Measurements from ENCODE around the gene SLC13A1. TPM values are rescaled to one million over a fixed set of nuclear protein-coding genes. Genes with fewer than 3 reads are reported as not detected.
"Not testable (repeated sequence)": the region's sequence is repeated elsewhere in the genome, so short reads cannot be mapped to it uniquely, and the experiment has no call there.

The SLC13A1 gene
- total and polyA plus RNA-seq, 10 of the 15 experiments (the other 5 are each of a cell fraction or from before 2014, with no cell fraction given), result 0.10 TPM; not detected in 9

DNA sequence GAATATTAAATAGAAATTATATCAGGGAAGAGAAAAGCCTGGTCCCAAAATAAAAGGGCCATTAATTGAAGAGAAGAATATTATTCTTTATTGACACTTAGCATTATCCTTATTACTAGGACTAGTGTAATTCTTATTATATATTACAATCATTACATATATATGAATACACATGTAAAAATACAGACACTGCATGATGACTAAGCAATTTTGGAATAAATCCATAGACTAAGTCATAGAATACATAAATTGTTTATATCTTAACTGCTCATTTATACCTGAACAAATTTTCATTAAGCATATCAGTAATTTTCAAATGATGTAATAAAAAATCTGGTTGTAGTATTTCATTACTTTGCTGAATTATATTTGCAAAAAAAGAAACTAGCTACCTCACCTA is 29.7 kb upstream of the SLC13A1 start (continued):
- TF ChIP-seq SP1 (IDR thresholded peaks at IDR 0.05; ENCODE audit: low read depth, low read length), result no peak
- TF ChIP-seq MEF2B (IDR thresholded peaks at IDR 0.05; ENCODE audit: partially characterized antibody, poor library complexity, severe bottlenecking), result no peak

DNA sequence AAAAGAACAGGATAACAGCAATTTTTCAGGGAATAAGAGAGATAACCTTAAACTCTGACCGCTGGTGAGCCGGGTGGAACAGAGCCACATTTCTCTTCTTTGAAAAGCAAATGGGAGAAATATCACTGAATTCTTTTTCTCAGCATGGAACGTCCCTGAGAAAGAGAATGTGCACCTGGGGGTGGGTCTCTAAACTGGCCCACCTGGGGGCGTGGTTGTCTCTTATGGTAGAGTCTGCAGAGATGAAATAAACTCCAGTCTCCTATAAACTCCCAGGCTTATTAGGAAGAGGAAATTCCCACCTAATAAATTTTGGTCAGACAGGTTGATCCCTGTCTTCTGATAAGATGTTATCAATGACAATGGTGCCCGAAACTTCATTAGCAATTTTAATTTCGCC is 27.9 kb upstream of the SLC13A1 start:
- DNase-seq (ENCODE audit: low read depth, low spot score); H2AFZ ChIP-seq (ENCODE audit: control insufficient read depth, low read depth, low read length); H3K4me1 ChIP-seq (ENCODE audit: control insufficient read depth, insufficient read depth, low read length); CTCF ChIA-PET; ATAC-seq; H3K4me3 ChIP-seq; POLR2A ChIA-PET; H3K9me3 ChIP-seq (replicated peaks; ENCODE audit: control insufficient read depth, insufficient read depth, low read length); intact Hi-C loops (cut with micrococcal nuclease; ENCODE audit: unreplicated experiment); BruUV-seq (replicated peaks); H4K20me1 ChIP-seq (ENCODE audit: control insufficient read depth, insufficient read depth); SMC1A ChIA-PET (ENCODE audit: uncharacterized antibody, unreplicated experiment); RAD21 ChIA-PET (ENCODE audit: unreplicated experiment); H3K27me3 ChIP-seq (replicated peaks in 1 of 2; ENCODE audit: control insufficient read depth in 2 of 2, insufficient read depth in 2 of 2, low read length in 1 of 2); H3K4me2 ChIP-seq (ENCODE audit: control insufficient read depth, insufficient read depth); in situ Hi-C loops (cut with MboI); H3K79me2 ChIP-seq (ENCODE audit: control insufficient read depth, insufficient read depth, low read length); H3K36me3 ChIP-seq (ENCODE audit: control insufficient read depth in 2 of 2, insufficient read depth in 2 of 2, low read length in 1 of 2); FAIRE-seq; H3K9ac ChIP-seq (ENCODE audit: control insufficient read depth, insufficient read depth, low read length); H3K27ac ChIP-seq (ENCODE audit: control insufficient read depth, insufficient read depth): not testable (repeated sequence)
- WGBS (ENCODE audit: insufficient coverage, insufficient replicate concordance, low lambda C conversion rate, missing lambda C conversion rate), result 44% methylated on average over 6 of the region's 6 CpGs

DNA sequence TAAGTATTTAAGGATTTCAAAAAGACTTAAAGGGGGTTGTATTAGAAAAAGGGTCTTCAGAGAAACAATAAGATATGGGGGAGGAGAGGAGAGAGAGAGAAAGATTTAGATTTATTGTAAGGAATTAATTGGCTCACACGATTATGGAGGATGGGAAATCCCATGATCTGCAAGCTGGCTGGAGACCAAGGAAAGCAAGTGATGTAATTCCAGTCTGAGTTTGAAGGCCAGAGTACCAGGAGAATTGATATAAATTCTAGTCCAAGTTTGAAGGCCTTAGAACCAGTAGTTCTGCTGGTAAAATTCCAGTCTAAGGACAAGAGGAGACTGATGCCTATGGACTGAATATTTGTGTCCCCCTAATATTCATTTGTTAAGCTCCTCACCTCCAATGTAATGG is 20.6 kb upstream of the SLC13A1 start:
- DNase-seq (ENCODE audit: low read depth, low spot score) (no peak), ATAC-seq (no peak), FAIRE-seq (no peak)
- BruUV-seq (replicated peaks), result no TSS peak
- no peaks in the 10 kb centered on the region for H3K79me2 ChIP-seq (ENCODE audit: control insufficient read depth, insufficient read depth, low read length)
- ChIA-PET CTCF (no interaction called here), RAD21 (ENCODE audit: unreplicated experiment) (no interaction called here), POLR2A (no interaction called here), SMC1A (ENCODE audit: uncharacterized antibody, unreplicated experiment) (interaction anchor here (1.0 to 1.4 kb wide), 3 partner anchors 11 to 66 kb away, joined by 3 read pairs; no protein-coding TSS in a partner anchor)
- no peak overlapping the region for H2AFZ ChIP-seq (ENCODE audit: control insufficient read depth, low read depth, low read length)
- H3K4me2 ChIP-seq (ENCODE audit: control insufficient read depth, insufficient read depth), result no peak overlapping the region
- H3K27me3 ChIP-seq (replicated peaks in 1 of 2; ENCODE audit: control insufficient read depth in 2 of 2, insufficient read depth in 2 of 2, low read length in 1 of 2), result no peaks in the 10 kb centered on the region
- no peak overlapping the region for H3K9ac ChIP-seq (ENCODE audit: control insufficient read depth, insufficient read depth, low read length)
- intact Hi-C loops (cut with micrococcal nuclease; ENCODE audit: unreplicated experiment) (no loop called here), in situ Hi-C loops (cut with MboI) (no loop called here)
- H3K9me3 ChIP-seq (replicated peaks; ENCODE audit: control insufficient read depth, insufficient read depth, low read length), result no peaks in the 10 kb centered on the region; the same call in 2 of the 3 replicates
- no peaks in the 10 kb centered on the region for H3K4me1 ChIP-seq (ENCODE audit: control insufficient read depth, insufficient read depth, low read length)
- no peaks in the 10 kb centered on the region for H3K36me3 ChIP-seq (ENCODE audit: control insufficient read depth in 2 of 2, insufficient read depth in 2 of 2, low read length in 1 of 2)
- H4K20me1 ChIP-seq (ENCODE audit: control insufficient read depth, insufficient read depth), result no peaks in the 10 kb centered on the region
- 42% methylated on average over 1 of the region's 1 CpG for WGBS (ENCODE audit: insufficient coverage, insufficient replicate concordance, low lambda C conversion rate, missing lambda C conversion rate)
- no peak overlapping the region for H3K27ac ChIP-seq (ENCODE audit: control insufficient read depth, insufficient read depth)
- H3K4me3 ChIP-seq, result no peak overlapping the region
- no peak for TF ChIP-seq KLF5 (IDR thresholded peaks at IDR 0.05; ENCODE audit: partially characterized antibody)
- no peak for TF ChIP-seq CREM (IDR thresholded peaks at IDR 0.05; ENCODE audit: low read depth)
- no peak for TF ChIP-seq NRF1 (conservative IDR thresholded peaks at IDR 0.05; ENCODE audit: low read depth, low read length)
- TF ChIP-seq, protein P1, sequence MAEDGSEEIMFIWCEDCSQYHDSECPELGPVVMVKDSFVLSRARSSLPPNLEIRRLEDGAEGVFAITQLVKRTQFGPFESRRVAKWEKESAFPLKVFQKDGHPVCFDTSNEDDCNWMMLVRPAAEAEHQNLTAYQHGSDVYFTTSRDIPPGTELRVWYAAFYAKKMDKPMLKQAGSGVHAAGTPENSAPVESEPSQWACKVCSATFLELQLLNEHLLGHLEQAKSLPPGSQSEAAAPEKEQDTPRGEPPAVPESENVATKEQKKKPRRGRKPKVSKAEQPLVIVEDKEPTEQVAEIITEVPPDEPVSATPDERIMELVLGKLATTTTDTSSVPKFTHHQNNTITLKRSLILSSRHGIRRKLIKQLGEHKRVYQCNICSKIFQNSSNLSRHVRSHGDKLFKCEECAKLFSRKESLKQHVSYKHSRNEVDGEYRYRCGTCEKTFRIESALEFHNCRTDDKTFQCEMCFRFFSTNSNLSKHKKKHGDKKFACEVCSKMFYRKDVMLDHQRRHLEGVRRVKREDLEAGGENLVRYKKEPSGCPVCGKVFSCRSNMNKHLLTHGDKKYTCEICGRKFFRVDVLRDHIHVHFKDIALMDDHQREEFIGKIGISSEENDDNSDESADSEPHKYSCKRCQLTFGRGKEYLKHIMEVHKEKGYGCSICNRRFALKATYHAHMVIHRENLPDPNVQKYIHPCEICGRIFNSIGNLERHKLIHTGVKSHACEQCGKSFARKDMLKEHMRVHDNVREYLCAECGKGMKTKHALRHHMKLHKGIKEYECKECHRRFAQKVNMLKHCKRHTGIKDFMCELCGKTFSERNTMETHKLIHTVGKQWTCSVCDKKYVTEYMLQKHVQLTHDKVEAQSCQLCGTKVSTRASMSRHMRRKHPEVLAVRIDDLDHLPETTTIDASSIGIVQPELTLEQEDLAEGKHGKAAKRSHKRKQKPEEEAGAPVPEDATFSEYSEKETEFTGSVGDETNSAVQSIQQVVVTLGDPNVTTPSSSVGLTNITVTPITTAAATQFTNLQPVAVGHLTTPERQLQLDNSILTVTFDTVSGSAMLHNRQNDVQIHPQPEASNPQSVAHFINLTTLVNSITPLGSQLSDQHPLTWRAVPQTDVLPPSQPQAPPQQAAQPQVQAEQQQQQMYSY (CRISPR knock-in tag; IDR thresholded peaks at IDR 0.05), result no peak
- TF ChIP-seq ZNF207 (IDR thresholded peaks at IDR 0.05; ENCODE audit: borderline replicate concordance), result no peak
- TF ChIP-seq YBX1 (IDR thresholded peaks at IDR 0.05), result no peak
- no peak for TF ChIP-seq FOXM1 (IDR thresholded peaks at IDR 0.05; ENCODE audit: low read depth, low read length)
- TF ChIP-seq NFIC (IDR thresholded peaks at IDR 0.05; ENCODE audit: low read depth, low read length), result no peak
- TF ChIP-seq, protein P2, sequence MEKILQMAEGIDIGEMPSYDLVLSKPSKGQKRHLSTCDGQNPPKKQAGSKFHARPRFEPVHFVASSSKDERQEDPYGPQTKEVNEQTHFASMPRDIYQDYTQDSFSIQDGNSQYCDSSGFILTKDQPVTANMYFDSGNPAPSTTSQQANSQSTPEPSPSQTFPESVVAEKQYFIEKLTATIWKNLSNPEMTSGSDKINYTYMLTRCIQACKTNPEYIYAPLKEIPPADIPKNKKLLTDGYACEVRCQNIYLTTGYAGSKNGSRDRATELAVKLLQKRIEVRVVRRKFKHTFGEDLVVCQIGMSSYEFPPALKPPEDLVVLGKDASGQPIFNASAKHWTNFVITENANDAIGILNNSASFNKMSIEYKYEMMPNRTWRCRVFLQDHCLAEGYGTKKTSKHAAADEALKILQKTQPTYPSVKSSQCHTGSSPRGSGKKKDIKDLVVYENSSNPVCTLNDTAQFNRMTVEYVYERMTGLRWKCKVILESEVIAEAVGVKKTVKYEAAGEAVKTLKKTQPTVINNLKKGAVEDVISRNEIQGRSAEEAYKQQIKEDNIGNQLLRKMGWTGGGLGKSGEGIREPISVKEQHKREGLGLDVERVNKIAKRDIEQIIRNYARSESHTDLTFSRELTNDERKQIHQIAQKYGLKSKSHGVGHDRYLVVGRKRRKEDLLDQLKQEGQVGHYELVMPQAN (conservative IDR thresholded peaks at IDR 0.05), result no peak
- no peak for TF ChIP-seq STAT1 (conservative IDR thresholded peaks at IDR 0.05)

All from GM12878 (cell line).